Measurements from ENCODE around the gene MRTFB.
"Not testable (repeated sequence)": the region's sequence is repeated elsewhere in the genome, so short reads cannot be mapped to it uniquely, and the experiment has no call there.

The MRTFB gene

DNA sequence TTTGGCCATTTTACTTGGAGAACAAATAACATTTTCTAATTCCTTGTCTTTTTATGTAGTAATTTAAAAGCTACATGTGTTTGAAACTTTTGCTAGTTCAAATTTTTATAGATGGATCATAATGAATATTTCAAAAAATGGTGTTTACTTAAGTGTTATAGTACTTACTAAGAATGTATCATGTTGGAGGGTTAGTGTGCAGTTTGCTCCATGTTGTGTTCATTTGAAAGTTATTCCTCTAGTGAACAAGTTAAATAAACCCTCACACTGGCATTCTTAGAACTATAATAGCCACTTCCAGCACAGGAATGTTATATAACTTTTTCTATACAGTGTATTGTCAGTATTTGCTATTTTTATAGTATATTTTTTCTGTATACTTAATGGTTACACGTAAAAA, 62.8 kb downstream of the MRTFB start:
- DNase-seq: no peak

DNA sequence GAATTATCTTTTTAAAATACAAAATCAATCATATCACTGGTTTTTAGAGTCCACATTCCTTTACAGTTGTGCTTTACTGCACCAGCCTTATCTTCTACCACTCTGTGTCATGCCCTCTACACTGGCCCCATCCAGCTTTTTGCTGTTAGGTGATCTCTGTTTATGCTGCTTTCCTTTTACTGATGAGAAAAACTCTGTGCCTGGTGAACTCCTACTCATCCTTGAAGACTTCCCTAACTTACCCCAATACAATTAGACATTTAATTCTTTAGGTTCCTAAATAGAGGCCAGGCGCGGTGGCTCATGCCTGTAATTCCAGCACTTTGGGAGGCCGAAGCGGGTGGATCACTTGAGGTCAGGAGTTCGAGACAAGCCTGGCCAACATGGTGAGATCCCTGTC, 64.6 kb downstream of the MRTFB start:
- DNase-seq: no peak

DNA sequence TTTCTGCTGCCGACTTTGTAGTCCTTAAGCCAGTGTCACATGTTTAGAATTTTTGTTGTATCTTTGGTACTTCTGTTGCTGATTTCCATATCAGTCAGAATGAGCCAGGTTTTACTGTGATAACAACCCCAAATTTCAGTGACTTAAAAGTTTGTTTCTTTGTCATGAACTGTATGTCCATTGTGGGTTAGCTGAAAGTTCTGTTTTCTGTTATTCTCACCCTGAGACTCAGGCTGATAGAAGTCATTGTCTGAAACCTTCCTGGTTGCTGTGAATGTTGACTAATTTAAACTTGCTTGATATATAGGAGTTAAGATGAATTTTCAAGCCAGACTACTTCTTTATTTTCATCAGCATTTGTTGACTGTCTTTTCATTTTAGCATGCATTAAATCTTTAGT, 68.8 kb downstream of the MRTFB start:
- DNase-seq: no peak

DNA sequence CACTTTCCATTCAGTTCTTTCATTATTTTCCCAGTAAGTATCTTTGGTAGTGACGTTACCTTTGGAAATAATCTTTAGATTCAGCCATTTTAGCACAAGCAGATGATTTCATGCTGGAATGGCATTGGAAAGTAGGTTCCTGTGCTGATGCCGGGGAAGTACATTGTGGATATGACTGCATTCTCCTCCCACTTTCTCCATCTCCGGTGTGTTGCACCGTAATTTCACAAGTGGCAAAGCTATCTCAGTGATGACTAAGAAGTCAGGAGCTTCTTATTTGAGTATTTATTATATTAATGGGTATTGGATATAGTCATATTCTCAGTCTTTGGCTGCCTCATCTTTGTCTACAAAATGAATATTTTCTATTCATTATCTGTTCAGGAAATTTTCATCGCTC, 69.8 kb downstream of the MRTFB start:
- DNase-seq: no peak

DNA sequence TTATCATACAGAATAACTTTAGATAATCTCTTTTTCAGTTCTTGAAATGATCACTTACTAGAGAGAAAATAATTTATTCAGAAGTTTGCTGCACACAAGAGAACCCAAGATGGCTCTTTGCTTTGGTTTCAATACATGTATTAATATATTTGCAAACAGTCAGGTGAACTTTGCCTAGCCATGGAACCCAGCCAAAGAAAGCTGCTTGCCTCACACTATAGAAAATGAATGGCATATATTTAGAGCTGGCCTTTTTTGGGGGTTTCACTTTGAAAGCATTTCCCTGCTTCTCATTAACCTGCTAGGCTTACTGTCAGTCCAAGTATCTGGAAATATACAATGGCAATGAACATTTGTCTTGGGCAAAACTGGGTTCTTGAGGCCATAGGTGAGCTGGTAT, 75.3 kb downstream of the MRTFB start:
- DNase-seq: no peak

DNA sequence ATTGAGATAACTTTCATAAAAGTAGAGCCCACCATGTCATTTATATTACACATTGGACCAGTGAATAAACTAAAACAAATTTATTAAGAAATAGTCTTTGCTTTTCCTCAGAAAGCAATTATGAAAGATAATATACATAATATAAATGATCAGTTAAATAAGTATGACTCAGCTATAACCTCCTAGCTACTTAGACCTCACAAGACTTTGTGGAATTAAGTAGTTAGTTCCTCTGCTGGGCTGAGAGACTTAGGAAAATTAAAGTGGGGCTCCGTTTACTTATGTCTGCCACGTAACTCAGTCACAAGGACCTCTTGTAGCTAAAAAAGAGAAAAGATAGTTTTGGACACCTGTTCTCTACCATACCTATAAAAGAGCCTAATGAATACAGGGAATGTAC, 76.9 kb downstream of the MRTFB start:
- no peak for DNase-seq

DNA sequence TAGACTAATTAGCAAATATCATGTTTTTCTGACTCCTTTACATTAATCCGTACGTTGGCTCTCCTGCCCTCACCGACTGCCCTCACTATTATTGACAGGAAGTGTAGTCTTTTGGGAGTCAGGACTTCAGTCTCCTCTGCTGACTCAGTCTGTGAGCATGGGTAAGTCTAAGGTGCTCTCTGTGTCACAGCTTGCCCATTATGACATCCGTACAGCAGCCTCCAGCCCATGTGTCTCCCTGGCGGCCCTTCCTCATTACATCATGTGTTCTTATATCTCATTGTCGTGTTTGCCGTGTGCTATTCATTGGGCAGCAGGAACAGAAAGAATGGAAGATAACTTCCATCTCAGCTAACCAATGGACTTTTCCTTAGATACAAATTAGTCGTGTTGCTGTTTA, 77.5 kb downstream of the MRTFB start:
- no peak for DNase-seq

DNA sequence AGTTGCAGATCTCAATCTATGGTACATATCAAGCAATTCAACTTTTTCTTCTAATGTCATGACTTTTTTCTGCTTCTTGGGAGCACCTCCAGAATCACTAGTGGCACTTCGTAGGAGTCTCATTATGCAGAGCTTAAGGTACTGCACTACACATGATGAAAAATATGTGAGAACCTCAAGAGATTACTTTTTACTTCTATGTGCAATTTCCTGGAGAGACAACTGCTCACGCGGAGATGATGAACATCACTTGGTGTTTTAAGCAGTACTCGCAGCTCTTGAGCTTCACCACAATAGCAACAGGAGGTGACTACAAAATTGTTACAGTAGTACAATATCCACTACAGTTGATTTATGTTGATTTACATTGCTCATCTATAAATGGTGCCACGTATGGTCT, 79.7 kb downstream of the MRTFB start:
- no peak for DNase-seq

DNA sequence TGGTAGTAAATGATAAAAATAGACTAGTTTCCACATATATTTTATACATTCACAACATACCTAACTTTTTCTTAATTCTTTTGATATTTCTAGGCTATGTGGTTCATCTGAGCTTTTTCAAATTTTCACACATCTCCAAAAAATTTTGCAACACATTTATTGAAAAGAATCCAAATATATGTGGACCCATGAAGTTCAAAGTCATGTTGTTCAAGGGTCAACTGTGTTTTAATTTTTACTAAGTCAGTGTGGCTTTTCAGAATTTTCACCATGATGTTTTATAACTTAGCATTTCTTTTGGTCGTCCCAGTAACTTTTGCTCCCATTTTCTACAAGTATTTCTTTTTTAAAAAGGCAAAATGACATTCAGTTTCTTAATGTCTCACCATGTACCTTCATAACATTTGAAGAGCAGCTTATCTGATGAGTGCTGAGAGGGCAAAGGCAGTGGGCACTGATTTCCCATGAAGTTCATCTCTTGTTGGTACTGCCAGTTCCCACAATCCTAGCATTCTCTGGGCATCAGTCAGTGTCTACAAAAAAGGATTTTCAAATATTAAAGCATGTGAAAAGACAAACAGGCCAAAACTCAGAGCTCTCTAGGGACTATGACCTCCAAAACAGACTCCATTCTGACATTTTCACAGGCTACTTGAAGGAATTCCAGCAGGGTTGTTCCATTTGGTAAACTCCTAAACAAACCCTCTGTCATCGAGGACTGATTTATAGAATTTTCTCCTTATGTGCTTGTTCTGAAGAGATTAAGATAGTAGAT, 80.3 kb downstream of the MRTFB start:
- no peak for DNase-seq

DNA sequence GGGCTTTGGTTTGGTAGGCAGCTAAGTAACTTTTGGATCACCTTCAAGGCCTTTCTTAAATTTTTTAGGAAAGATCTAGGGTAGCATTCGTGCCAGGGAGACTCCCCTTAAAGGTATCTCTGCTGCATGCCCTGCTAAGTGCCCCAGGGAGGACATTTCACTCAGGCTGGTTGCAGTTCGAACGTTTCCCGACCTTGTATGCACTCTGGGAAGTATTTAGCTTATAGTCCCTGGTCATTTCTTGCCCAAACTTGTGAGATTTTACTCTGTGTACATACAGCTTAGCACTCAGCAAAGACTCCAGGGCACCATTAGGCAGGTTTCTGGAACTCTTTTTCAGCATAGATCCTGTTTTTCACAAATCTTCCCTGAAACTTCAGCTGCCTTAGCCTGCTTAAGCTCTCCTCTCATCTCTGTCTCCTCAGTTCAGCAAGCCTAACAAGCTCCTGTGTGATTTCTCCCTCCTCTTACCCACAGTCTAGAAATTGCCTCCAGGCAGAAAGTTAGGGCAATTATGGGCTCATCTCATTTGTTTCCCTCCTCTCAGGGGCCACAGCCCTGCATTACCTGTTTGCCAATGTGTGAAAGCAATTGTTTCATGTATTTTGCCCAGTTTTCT, 84.6 kb downstream of the MRTFB start:
- DNase-seq: no peak

DNA sequence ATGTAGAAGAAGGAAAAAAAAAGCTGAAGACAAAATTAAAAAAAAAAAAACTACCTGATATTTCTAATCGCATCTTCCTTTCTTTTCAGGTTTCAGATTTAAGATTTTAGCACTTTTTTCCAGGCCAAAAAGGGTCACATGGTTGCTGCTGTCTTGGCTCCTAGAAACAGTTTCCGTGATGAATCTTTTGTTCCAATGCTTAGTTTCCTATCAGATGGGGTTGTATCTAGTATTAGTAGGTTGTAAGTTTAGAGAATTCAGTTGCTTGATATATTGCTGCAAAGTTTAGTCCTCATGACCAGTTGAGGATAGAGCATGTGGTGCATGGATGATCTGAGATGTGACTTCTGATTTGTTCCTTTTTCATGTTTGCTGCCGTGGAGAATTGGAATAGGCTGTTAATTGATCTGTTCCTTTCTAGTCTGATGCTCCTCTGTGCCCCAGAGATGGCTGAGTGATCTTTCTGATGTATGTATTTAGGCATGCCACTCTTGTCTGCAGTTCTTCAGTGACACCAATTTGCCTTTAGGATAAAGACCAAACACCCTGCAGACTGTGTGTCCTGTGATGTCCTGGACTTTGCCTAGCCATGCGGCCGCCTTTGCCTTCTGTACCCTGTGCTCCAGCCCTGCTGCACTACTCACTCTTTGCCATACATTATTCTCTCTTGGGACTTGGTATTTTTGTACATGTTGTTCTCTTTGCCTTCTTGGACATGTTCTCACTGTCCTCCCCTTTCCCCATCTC, 94.0 kb downstream of the MRTFB start:
- DNase-seq: no peak

DNA sequence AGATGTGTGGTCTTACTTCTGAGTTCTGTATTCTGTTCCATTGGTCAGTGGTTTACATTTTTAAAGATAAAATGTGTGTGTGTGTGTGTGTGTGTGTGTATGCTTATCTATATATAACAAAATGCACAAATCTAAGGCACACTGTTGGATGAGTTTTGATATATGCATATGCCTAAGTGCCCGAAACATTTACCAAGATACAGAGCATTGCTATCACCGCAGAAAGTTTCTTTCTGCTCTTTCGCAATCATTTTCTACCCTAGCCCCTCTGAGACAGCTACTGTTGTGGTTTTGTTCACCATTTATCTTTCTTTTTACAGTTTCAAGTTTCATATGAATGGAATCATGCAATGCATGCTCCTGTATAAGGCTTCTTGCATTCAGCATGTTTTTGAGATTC, 97.0 kb downstream of the MRTFB start:
- no peak for DNase-seq

DNA sequence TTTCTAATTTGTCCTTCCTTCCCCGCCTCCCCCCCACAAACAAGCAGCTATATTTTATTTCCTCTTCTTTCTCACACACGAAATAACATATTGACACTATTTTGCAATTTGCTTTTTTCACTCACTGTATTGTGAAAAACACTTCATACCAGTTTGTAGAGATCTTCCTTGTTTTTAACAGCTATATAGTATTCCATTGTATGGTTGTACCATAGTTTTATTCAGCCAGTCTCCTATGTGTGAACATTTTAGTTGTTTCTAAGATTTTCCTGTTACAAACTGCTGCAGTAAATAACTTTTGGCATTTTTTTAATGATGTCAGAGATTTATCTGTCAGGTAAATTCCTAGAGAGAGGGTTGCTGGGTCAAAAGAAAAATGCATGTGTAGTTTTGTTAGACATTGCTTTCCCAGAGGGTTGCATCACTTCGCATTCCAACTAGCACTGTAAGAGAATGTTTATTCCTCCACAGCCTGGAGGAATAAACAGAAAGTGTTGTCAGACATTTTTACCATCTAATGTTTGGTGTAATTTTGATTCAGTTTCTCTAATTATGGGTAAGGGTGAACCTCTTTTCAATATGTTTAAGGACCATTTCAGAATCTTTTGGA, 101.2 kb downstream of the MRTFB start:
- no peak for DNase-seq

DNA sequence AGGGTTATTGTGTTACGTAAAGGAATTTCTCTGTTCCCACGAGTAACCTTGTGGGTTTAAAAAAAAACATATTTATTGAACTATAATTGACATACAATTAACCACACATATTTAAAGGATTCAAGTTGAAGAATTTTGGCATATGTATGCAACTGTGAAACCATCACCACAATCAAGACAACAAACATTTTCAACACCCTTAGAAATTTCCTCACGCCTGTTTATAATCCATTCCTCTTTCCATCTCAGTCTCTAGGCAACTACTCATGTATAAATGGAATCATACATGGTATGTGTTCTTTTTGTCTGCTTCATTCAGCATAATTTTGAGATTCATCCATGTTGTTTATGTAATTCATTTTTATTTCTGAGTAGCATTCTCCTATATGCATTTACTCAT, 104.0 kb downstream of the MRTFB start:
- no peak for DNase-seq

DNA sequence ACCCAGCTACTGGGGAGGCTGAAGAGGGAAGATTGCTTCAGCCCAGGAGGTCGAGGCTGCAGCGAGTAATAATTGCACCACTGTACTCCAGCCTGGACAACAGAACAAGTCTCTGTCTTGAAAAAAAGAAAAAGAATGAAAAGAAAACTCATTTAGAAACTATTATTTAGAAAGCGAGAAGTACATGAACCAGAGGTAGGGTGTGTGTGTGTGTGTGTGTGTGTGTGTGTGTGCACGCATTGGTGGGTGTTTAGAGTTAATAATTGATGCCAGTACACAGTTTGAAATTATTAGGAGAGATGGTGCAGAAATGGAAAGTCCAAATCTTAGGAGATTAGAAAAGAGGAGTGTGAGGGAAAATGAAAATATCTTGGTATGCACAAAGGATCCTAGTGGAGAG, 106.6 kb downstream of the MRTFB start:
- no peak for DNase-seq

DNA sequence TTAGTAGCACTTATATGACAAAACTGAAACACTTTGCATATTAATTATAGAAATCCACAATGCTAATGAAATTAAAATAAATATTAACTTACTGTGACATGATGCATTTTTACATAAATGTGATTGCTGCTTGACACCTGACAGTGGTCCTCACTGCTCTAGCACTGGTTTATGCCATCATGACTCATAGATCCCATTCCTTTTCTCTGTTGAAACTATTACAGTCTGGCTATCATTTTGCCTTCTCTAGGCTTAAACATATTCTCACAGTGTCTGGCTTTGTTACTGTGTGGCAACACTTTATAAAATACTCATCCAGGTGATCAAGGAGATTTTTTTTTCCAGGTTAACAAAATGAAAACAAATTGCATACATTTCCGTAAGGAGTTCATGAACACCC, 108.0 kb downstream of the MRTFB start:
- no peak for DNase-seq

DNA sequence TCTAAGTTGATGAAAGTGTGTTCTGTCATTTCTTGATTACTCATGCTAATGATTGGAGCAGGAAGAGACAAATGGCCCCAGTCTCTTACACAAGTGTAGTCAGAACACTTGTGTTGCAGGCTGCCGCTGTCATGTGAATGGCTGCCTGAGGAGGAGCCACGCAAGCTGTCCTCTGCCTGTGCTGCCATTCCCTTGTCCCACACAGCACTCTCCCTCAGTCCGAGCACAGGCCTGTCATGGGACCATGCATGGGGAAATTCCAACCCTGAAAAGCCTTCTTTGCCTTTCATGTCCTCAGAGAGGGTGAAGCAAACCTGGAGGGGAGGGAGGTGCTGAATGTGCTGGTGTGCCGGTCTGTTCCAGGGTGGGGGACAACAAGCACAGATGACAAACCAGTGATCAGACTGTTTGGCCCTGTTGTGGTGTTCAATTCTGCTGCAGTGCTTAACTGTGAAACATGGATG, 109.4 kb downstream of the MRTFB start:
- DNase-seq: no peak

DNA sequence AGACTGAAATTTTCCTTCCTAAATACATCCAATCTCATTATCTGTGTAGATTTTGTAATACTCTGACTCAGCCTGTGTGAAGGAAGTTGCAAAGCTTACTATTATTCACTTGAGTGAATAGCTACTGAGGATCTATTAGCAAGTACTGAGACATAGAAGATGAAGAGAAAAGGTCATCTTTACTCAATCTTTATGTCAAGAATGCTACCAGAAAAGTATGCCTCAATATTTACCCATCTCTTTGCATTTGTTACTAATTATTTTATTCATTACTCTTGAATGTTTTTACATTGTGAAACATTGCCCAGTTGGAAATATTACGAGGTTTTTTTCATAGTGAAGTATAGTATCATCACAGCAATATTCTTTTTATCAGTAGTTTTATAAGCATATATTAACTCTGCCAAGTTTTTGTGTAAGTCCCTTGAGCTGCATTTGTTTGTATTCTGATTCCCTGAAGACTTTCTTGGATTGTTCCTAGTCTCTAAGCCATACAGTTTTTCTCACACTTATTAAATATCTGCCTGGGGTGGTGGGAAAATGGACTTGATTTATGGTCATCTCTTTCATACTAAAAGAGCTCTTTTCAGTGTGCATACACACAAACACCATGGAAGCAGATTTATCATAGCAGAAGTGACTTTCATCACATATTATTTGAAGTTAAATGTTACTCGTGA, 110.4 kb downstream of the MRTFB start:
- no peak for DNase-seq

DNA sequence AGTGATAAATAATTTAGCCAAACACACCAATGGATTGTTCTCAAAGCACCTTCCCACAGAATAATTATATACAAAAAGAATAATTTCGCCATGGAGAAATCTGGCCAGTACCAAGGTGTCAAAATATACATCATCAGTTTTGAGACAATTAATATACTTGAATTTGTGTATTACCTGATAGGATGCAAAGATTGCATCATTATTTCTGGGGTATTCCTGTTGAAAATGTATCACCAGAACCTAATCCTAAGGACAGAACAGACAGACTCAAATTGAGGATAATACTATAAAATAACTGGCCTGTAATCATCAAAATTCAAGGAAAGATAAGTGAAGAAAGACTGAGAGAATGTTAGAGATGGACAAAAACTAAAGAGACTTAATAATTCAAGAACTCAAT, 111.9 kb downstream of the MRTFB start:
- no peak for DNase-seq

DNA sequence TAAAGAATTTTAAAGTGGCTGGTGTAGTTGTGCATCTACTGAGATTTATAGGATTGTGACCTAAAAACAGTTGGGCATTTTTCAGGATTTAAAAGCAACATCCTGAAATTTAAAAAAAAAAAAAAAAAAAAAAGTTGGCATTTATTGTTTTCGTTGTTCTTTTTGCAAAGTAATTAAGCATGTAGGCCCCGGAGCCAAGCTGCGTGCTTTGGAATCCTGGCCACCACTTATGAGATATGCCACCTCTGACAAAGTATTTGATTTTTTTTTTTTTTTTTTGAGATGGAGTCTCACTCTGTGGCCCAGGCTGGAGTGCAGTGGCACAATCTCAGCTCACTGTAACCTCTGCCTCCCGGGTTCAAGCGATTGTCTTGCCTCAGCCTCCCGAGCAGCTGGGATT, 112.8 kb downstream of the MRTFB start:
- DNase-seq: not testable (repeated sequence)

DNA sequence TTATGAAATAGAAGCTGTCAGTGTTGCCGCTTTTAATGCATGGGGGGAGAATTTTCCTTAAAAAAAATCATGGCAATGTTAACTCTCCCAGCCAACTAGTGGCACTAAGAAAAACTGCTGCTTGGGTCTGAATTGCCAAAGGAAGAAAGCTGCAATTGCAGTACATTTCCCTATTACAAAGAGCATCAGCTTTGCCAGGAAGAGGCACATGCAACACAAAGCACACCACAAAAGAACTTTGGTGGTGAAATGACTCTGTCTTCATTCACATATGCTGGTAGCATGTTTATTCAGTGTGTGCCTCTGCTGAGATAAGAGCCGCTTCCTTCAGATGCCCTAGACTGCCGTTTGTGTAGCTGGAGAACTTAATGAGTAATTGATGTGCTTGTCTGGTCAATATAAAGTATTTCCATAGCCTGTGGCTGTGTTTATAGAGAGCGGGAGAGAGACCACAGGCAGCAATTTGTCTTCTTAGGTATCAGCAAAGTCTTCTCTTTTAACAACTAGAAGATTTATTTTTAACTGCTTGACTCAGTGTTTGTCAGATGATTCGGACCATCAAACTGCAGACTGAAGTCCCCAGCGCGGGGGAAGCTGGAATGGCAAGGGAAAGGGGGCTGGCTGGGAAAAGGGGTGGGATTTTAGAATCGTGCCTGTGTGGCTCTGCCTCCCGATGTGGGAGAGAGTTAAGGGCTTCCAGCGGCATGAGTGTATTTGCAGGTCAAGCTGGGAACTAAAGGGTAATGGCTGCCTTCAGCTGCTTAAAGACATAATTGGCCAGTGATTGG, 115.1 kb downstream of the MRTFB start:
- peak; percentile 74 for DNase-seq

DNA sequence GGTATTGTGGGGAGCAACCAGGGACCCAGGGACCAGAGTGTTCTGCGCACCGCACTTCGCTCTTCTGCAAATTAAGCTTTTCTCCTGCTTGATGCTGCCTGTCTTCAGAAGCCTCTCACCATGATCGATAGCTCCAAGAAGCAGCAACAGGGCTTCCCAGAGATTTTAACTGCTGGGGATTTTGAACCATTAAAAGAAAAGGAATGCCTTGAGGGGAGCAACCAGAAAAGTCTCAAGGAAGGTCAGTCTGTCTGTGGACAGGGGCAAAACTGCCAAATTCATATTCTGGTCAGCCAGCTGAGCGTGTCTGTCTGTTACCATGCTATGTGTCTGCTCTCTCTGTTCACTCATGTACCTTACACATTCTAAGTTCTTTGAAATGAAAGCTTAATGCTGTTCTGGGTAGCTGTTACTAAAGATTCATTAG, 115.7 kb downstream of the MRTFB start:
- no peak for DNase-seq

Measured in activated CD4-positive, alpha-beta T cell treated with anti-CD3 and anti-CD28 coated beads, Interleukin-2, amount 50 U/mL, for 16 hours (primary cell).